Kidney (tissue), 14 donors: ENCODE data around the gene PHLPP2. TPM values are rescaled to one million over a fixed set of nuclear protein-coding genes. Genes with fewer than 3 reads are reported as not detected.
"Not testable (repeated sequence)": the region's sequence is repeated elsewhere in the genome, so short reads cannot be mapped to it uniquely, and the experiment has no call there.

Experiments
- DNase-seq, 5 donors: peaks; one replicate each; pipeline ENCODE4 v3.0.0-alpha.2; 2013 to 2020
- FAIRE-seq: peaks from 2 replicates; lab custom pipeline; 2012; peaks lifted over from hg19 to GRCh38; lab: Jason Lieb, UNC
- H3K27ac ChIP-seq, 2 donors: one replicate each; pipeline ENCODE4 v1.7.0; 2013; ENCODE audit warnings: low read depth in 2 of 2, low read length in 2 of 2, inconsistent platforms in 1 of 2
- H3K27me3 ChIP-seq: one replicate; pipeline ENCODE4 v1.7.1; 2013; ENCODE audit warnings: low read length, inconsistent platforms; ENCODE audit not compliant: control insufficient read depth, insufficient read depth
- H3K36me3 ChIP-seq, 3 donors: one replicate each; pipeline versions ENCODE4 v1.7.0 to v1.7.1; 2013; ENCODE audit warnings: low read length in 3 of 3, control low read depth in 1 of 3, inconsistent platforms in 1 of 3; ENCODE audit not compliant: insufficient read depth in 3 of 3, control insufficient read depth in 2 of 3
- H3K4me1 ChIP-seq, 3 donors: one replicate each; pipeline versions ENCODE4 v1.7.0 to v1.7.1; 2013; ENCODE audit warnings: low read length in 3 of 3, inconsistent platforms in 1 of 3, low read depth in 1 of 3; ENCODE audit not compliant: control insufficient read depth in 2 of 3, insufficient read depth in 2 of 3
- H3K4me3 ChIP-seq, 3 donors: one replicate each; pipeline versions ENCODE4 v1.7.0 to v1.8.1; 2013; ENCODE audit warnings: low read length in 3 of 3, control low read depth in 1 of 3, inconsistent platforms in 1 of 3
- H3K9ac ChIP-seq, 3 donors: one replicate each; pipeline versions ENCODE4 v1.7.0 to v1.7.1; 2013; ENCODE audit warnings: low read length in 3 of 3, control low read depth in 1 of 3, inconsistent platforms in 1 of 3
- H3K9me3 ChIP-seq, 3 donors: one replicate each; pipeline versions ENCODE4 v1.7.0 to v1.7.1; 2013; ENCODE audit warnings: low read length in 3 of 3, control low read depth in 1 of 3, inconsistent platforms in 1 of 3; ENCODE audit not compliant: control insufficient read depth in 2 of 3, insufficient read depth in 1 of 3
- CTCF ChIP-seq: IDR thresholded peaks from 3 replicates; pipeline ENCODE4 v1.5.1; 2012; ENCODE audit warnings: mild to moderate bottlenecking, moderate library complexity, borderline replicate concordance; ENCODE audit not compliant: insufficient read depth; ENCODE audit errors: extremely low read depth
- intact Hi-C: fragments of 100-400 bp; cut with DNase I; formaldehyde crosslinking; loops from one replicate; pipeline ENCODE4 v1.11.1; 2022
- polyA plus RNA-seq: library from polyadenylated mRNA; stranded (reverse); fragments of 350-450 nt; fragmentation: Illumina TruSeq; extraction: RNeasy Lipid Tissue Mini Kit (QIAGEN cat#74804); gene quantifications from one replicate; pipeline ENCODE4 v1.2.3, GENCODE V29; 2014; ENCODE audit warnings: low read depth, low replicate concordance; ENCODE audit not compliant: insufficient read depth
- total RNA-seq: library from RNA; stranded (reverse); fragmentation: NEBNext Ultra II Directional; extraction: Animal tissue kit (Norgen Biotek cat#: 25700); gene quantifications from one replicate; pipeline ENCODE4 v1.2.1, GENCODE V29; 2021
- donor health status: control.
- donor health status: control.
- donor health status: control.
- donor health status: control.
- donor health status: control.
- donor health status: DM: yes; HTN: yes; CAD: no.
- donor health status: Normal renal cell carcinoma (clear cell type).

PHLPP2 gene
- total and polyA plus RNA-seq, 2 donors from 2014 or later = 2.8 to 7.1 TPM

DNA sequence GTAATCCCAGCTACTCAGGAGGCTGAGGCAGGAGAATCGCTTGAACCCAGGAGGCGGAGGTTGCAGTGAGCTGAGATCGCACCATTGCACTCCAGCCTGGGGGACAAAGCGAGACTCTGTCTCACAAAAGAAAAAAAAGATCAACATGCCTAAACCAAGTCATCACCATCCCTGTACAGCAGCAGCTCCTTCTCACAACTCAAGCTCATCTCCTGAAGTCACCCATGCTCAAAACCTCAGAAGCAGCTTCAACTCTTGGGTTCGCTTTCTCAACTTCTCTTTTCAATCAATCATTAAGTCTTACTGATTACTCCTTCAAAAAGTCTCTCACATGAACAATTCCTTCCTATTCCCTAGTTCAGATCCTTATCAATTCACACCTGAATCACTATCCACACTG, 31.3 kb downstream of the PHLPP2 start:
- no peak overlapping the region for H3K9ac ChIP-seq
- FAIRE-seq = no peak
- intact Hi-C loops = no loop called here

GRCh38 chr16:71689901-71690300, 34.6 kb downstream of the PHLPP2 start:
- DNase-seq (no peak), FAIRE-seq (no peak)
- Histone ChIP-seq H3K9ac (no peak overlapping the region), H3K9me3 (no peaks in the 10 kb centered on the region), H3K27ac (no peak overlapping the region), H3K27me3 (no peaks in the 10 kb centered on the region), H3K4me1 (no peaks in the 10 kb centered on the region), H3K4me3 (no peak overlapping the region), H3K36me3 (peaks cover 0 to 3% (median 0%) of the 10 kb centered on the region in 3 donors)
- intact Hi-C loops = no loop called here
- no peak for TF ChIP-seq CTCF

More for the DNA sequence above, 31.3 kb downstream of the PHLPP2 start:
- Histone ChIP-seq H3K36me3 (peaks cover 0 to 3% (median 0%) of the 10 kb centered on the region in 3 donors), H3K4me3 (no peak overlapping the region), H3K27ac (no peak overlapping the region), H3K9me3 (no peaks in the 10 kb centered on the region), H3K27me3 (no peaks in the 10 kb centered on the region), H3K4me1 (no peaks in the 10 kb centered on the region)
- TF ChIP-seq CTCF = no peak
- DNase-seq = no peak

- FAIRE-seq = no peak
- no peak for TF ChIP-seq CTCF
- intact Hi-C loops = no loop called here
- H3K27ac ChIP-seq = no peak overlapping the region
- H3K9ac ChIP-seq = no peak overlapping the region
- H3K9me3 ChIP-seq = no peaks in the 10 kb centered on the region
- DNase-seq = no peak
- H3K27me3 ChIP-seq = no peaks in the 10 kb centered on the region
- peaks cover 0 to 3% (median 0%) of the 10 kb centered on the region in 3 donors for H3K36me3 ChIP-seq
- no peak overlapping the region for H3K4me3 ChIP-seq
- no peaks in the 10 kb centered on the region for H3K4me1 ChIP-seq
Measured at GRCh38 chr16:71687861-71688260, 36.6 kb downstream of the PHLPP2 start.

- DNase-seq, H3K36me3 ChIP-seq, H3K4me3 ChIP-seq, H3K27ac ChIP-seq, H3K9me3 ChIP-seq, H3K27me3 ChIP-seq, H3K9ac ChIP-seq, intact Hi-C loops, H3K4me1 ChIP-seq, FAIRE-seq: not testable (repeated sequence)
Measured at GRCh38 chr16:71684280-71684679, 40.2 kb downstream of the PHLPP2 start.
